Adrenal gland (tissue), 5 donors: Measurements from ENCODE around the gene ARMC6.

Source experiments
- POLR2A ChIP-seq, 2 donors: fragments of 450-650 bp; IDR thresholded peaks; one replicate each; pipeline ENCODE4 v1.6.1; 2017; ENCODE audit warnings: antibody characterized with exemption in 2 of 2, mild to moderate bottlenecking in 2 of 2, moderate library complexity in 1 of 2
- TF ChIP-seq, protein P1 (sequence below), 6 experiments: fragments of 450-650 bp in 4 of 6; fragments of 200-600 bp in 2 of 6; sonication (generic) in 1 of 6; IDR thresholded peaks; 1 replicate in 5 of 6; 2 replicates in 1 of 6; pipeline versions ENCODE4 v1.5.1 to v1.8.0; 2016 to 2021; ENCODE audit warnings: antibody characterized with exemption in 6 of 6, mild to moderate bottlenecking in 2 of 6, moderate library complexity in 1 of 6
- donor health status: DM: no; HTN: no; CAD: no.

DNA sequence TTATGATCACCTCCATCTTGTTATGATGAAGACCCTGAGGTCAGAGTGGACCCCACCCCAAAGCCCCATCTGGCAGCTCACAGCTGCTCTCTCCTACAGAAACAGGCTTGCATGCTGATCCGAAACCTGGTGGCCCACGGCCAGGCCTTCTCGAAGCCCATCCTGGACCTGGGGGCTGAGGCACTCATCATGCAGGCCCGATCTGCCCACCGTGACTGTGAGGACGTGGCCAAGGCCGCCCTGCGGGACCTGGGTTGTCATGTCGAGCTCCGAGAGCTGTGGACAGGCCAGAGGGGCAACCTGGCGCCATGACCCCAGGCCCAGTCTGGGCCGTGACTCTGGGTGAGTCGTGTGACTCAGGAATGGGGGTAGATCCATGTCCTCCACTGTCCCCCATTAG lies 23.9 kb downstream of the ARMC6 start:
- TF ChIP-seq, protein P1, sequence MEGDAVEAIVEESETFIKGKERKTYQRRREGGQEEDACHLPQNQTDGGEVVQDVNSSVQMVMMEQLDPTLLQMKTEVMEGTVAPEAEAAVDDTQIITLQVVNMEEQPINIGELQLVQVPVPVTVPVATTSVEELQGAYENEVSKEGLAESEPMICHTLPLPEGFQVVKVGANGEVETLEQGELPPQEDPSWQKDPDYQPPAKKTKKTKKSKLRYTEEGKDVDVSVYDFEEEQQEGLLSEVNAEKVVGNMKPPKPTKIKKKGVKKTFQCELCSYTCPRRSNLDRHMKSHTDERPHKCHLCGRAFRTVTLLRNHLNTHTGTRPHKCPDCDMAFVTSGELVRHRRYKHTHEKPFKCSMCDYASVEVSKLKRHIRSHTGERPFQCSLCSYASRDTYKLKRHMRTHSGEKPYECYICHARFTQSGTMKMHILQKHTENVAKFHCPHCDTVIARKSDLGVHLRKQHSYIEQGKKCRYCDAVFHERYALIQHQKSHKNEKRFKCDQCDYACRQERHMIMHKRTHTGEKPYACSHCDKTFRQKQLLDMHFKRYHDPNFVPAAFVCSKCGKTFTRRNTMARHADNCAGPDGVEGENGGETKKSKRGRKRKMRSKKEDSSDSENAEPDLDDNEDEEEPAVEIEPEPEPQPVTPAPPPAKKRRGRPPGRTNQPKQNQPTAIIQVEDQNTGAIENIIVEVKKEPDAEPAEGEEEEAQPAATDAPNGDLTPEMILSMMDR (IDR thresholded peaks at IDR 0.05) = no peak
- TF ChIP-seq POLR2A (IDR thresholded peaks at IDR 0.05) = no peak
